ENCODE measurements around the gene PRKCH. TPM values are rescaled to one million over a fixed set of nuclear protein-coding genes. Genes with fewer than 3 reads are reported as not detected.

Gene PRKCH
- total and polyA plus RNA-seq, 2 of the 13 experiments (the other 11 are each of a cell fraction or from before 2014, with no cell fraction given) = 0.48 to 1.3 TPM

- TF ChIP-seq ZNF605 (CRISPR knock-in tag; IDR thresholded peaks at IDR 0.05) (peak; percentile 51; the same call in 1 of the 2 replicates), HMGA1 (CRISPR knock-in tag; conservative IDR thresholded peaks at IDR 0.05) (no peak), SOX5 (CRISPR knock-in tag; IDR thresholded peaks at IDR 0.05; ENCODE audit: borderline replicate concordance) (peak; percentile 76), TSC22D2 (CRISPR knock-in tag; IDR thresholded peaks at IDR 0.05; ENCODE audit: borderline replicate concordance) (no peak), ZNF782 (CRISPR knock-in tag; IDR thresholded peaks at IDR 0.05; ENCODE audit: borderline replicate concordance) (no peak), HNF4G (IDR thresholded peaks at IDR 0.05; ENCODE audit: borderline replicate concordance, low read depth, low read length) (0 out of 2 replicates have a peak, but pooled peaks have one; percentile 18), HNF4G (CRISPR knock-in tag; IDR thresholded peaks at IDR 0.05; ENCODE audit: borderline replicate concordance, low read depth) (no peak), ZNF24 (IDR thresholded peaks at IDR 0.05) (no peak), ZNF816 (CRISPR knock-in tag; IDR thresholded peaks at IDR 0.05; ENCODE audit: borderline replicate concordance) (no peak), ZNF414 (CRISPR knock-in tag; IDR thresholded peaks at IDR 0.05) (no peak), FOXC1 (CRISPR knock-in tag; IDR thresholded peaks at IDR 0.05; ENCODE audit: borderline replicate concordance) (no peak), NAIF1 (CRISPR knock-in tag; IDR thresholded peaks at IDR 0.05; ENCODE audit: borderline replicate concordance) (no peak), ZNF564 (CRISPR knock-in tag; IDR thresholded peaks at IDR 0.05) (no peak), AHR (CRISPR knock-in tag; IDR thresholded peaks at IDR 0.05) (no peak), GATA4 (IDR thresholded peaks at IDR 0.05; ENCODE audit: borderline replicate concordance, low read depth) (peak; percentile 19; the same call in 1 of the 2 replicates), KLF11 (CRISPR knock-in tag; IDR thresholded peaks at IDR 0.05) (no peak)
- TF ChIP-seq, protein P1, sequence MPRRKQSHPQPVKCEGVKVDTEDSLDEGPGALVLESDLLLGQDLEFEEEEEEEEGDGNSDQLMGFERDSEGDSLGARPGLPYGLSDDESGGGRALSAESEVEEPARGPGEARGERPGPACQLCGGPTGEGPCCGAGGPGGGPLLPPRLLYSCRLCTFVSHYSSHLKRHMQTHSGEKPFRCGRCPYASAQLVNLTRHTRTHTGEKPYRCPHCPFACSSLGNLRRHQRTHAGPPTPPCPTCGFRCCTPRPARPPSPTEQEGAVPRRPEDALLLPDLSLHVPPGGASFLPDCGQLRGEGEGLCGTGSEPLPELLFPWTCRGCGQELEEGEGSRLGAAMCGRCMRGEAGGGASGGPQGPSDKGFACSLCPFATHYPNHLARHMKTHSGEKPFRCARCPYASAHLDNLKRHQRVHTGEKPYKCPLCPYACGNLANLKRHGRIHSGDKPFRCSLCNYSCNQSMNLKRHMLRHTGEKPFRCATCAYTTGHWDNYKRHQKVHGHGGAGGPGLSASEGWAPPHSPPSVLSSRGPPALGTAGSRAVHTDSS (CRISPR knock-in tag; conservative IDR thresholded peaks at IDR 0.05) = no peak
- TF ChIP-seq, protein P2, sequence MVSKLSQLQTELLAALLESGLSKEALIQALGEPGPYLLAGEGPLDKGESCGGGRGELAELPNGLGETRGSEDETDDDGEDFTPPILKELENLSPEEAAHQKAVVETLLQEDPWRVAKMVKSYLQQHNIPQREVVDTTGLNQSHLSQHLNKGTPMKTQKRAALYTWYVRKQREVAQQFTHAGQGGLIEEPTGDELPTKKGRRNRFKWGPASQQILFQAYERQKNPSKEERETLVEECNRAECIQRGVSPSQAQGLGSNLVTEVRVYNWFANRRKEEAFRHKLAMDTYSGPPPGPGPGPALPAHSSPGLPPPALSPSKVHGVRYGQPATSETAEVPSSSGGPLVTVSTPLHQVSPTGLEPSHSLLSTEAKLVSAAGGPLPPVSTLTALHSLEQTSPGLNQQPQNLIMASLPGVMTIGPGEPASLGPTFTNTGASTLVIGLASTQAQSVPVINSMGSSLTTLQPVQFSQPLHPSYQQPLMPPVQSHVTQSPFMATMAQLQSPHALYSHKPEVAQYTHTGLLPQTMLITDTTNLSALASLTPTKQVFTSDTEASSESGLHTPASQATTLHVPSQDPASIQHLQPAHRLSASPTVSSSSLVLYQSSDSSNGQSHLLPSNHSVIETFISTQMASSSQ (IDR thresholded peaks at IDR 0.05; ENCODE audit: low read depth) = peak; percentile 55
- TF ChIP-seq, protein P2 (CRISPR knock-in tag; IDR thresholded peaks at IDR 0.05; ENCODE audit: borderline replicate concordance) = peak; percentile 62; the same call in 1 of the 2 replicates
- TF ChIP-seq, protein P3, sequence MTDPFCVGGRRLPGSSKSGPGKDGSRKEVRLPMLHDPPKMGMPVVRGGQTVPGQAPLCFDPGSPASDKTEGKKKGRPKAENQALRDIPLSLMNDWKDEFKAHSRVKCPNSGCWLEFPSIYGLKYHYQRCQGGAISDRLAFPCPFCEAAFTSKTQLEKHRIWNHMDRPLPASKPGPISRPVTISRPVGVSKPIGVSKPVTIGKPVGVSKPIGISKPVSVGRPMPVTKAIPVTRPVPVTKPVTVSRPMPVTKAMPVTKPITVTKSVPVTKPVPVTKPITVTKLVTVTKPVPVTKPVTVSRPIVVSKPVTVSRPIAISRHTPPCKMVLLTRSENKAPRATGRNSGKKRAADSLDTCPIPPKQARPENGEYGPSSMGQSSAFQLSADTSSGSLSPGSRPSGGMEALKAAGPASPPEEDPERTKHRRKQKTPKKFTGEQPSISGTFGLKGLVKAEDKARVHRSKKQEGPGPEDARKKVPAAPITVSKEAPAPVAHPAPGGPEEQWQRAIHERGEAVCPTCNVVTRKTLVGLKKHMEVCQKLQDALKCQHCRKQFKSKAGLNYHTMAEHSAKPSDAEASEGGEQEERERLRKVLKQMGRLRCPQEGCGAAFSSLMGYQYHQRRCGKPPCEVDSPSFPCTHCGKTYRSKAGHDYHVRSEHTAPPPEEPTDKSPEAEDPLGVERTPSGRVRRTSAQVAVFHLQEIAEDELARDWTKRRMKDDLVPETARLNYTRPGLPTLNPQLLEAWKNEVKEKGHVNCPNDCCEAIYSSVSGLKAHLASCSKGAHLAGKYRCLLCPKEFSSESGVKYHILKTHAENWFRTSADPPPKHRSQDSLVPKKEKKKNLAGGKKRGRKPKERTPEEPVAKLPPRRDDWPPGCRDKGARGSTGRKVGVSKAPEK (CRISPR knock-in tag; IDR thresholded peaks at IDR 0.05; ENCODE audit: borderline replicate concordance) = no peak
Observed at GRCh38 chr14:61536661-61537562, 215.5 kb downstream of the PRKCH start (continued).
